AG08396 (cell line): ENCODE measurements around the gene IL1A.

Experiments used
- DNase-seq: peaks from one replicate; pipeline ENCODE4 v3.0.0; 2012; ENCODE audit warnings: low spot score, mixed read lengths

IL1A gene

GRCh38 chr2:112792419-112792818 is 8.1 kb upstream of the IL1A start:
- DNase-seq: no peak

- DNase-seq: no peak
Measured at GRCh38 chr2:112791693-112792230, 7.5 kb upstream of the IL1A start.

DNA sequence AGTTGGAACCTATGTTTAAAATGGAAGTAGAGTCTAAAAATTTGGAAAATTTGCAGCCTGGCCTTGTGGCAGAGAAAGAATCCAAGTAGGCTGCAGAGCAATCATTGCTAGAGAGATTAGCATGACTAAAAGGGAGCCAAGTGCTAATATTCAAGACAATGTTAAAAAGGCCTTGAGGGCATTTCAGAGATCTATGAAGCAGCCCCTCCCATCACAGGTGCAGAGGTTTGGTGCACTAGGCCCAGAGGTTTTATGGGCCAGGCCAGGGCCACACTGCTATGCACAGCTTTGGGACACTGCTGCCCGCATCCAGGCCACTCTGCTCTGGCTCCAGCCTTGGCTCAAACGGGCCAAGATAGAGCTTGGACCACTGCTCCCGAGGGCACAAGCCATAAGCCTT is 6.7 kb upstream of the IL1A start:
- no peak for DNase-seq

GRCh38 chr2:112790305-112790704 is 6.0 kb upstream of the IL1A start:
- no peak for DNase-seq

DNA sequence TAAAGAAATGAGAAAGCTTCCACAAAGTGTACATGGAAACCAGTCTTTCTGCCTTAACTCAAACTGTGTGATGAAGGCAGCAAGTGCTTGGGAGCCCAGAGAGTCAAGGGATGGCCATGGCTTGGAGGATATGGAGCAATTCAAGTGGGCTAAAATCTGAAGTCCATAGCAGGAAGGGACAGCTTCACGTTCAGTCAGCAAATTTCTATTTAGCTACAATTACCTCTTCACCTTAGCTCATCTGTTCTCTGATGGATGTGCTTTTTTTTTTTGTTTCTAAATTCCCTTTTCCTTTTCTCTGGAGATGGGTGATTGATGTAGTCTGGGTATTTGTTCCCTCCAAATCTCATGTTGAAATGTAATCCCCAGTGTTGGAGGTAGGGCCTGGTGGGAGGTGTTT is 4.9 kb upstream of the IL1A start:
- DNase-seq: no peak

- no peak for DNase-seq
Measured at GRCh38 chr2:112788653-112789052, 4.4 kb upstream of the IL1A start.

DNA sequence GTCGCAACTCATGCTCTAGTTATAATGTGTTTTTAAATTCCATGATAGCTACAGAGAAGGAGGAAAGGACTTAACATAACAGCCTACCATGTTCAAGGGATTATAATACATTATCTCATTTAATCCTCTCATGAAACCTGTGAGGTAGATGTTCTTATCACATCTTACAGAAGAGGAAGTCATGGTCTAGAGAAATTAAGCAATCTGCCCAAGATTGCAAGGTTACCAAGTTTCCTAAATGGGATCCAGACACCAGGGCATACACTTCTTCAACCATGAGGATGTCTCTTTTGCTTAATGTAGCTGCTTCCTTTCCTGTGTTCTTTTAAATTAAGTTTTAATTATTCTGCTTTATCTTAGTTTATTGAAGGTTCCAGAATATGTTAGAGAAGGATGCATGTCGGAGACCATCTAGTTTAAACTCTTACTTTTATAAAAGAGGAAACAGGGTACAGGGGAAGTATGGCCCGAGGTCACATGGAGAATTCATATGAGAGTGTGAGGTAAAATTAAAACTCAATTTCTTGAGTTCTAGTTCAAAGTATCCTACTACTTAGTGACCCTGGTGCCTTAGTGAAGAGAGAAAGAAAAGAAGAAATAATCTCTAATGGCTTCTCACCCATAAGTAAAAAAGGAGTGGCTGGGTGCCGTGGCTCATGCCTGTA is 3.6 kb upstream of the IL1A start:
- DNase-seq: no peak

DNA sequence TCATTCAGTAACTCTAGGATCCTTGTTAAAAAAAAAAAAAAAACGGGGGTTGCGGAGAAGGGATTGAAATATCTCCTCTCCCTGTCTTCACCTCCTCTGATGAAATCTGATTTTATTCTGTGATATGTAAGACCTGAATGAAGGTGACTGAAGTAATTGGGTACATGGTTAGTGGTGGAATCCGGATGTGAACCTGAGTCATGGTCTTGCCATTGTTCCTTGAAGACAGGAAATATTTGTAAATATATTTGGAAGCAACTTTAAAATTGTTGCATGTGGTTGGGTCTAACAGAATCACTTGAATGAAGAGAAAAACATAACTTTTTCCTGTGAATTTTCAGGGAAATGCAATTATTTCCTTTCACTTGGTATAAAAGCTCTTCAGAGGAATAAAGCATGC is 3.0 kb upstream of the IL1A start:
- no peak for DNase-seq

DNA sequence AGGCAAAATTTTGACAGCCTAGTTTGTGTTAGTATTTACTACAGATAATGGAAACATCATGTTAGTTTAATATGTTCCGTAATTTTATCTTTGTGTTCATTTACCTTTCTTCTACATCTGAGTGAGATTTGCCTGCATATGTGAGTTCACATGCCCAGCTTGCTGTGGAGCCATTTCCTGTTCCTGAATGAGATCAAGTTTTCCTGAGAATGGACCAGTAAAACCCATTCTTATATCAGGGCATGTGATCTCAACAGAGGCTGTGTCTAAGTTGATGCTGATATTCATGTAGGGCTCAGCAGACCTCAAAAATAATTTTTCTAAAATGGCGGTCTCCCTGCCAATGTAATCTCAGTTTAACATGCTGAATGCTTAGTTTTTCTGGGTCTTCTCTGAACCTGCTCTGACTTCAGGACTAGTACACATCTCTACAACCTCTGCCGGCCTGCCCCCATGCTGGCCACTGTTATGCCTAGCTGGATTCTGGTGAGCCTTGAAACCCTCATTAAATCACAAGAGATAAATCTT is 1.0 kb downstream of the IL1A start:
- DNase-seq: no peak

GRCh38 chr2:112782234-112782799 is 2.0 kb downstream of the IL1A start:
- DNase-seq: no peak

- DNase-seq: no peak
Measured at GRCh38 chr2:112779598-112779997, 4.7 kb downstream of the IL1A start.

DNA sequence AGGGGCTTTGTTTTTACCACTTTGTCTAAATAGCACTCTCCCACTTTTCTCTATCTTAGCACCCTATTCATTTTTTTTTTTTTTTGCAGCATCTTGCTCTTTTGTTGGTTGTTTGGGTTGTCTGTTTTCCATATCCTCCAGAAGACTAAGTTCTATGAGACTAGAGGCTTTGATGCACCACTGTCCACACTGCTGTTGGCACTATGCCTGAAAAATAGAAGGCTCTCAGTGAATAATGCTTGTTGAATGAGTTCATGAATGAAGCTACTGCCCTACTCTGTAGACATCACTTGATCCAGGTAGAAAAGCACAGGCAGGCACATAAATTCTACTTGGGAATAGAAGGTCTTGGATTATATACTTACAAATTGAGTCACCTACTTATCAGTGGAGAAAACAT is 7.3 kb downstream of the IL1A start:
- DNase-seq: no peak

DNA sequence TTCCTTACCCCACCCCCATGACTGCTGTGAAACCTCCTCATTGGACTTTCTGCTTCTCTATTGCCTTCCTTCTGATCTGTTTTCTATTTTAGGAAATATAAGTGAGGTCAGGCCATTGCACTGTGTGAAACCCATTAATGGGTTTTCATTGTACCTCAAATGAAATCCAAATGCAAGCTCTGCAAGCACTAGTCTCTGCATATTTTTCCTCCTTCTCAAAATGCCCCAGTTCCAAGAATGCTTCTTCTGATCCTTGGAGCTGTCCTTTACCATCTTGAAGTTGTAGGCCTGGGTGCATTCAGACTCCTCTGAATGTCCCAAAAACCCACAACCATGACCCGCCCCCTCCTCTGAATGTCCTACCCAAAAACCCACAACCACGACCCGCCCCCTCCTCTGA is 8.2 kb downstream of the IL1A start:
- DNase-seq: no peak

DNA sequence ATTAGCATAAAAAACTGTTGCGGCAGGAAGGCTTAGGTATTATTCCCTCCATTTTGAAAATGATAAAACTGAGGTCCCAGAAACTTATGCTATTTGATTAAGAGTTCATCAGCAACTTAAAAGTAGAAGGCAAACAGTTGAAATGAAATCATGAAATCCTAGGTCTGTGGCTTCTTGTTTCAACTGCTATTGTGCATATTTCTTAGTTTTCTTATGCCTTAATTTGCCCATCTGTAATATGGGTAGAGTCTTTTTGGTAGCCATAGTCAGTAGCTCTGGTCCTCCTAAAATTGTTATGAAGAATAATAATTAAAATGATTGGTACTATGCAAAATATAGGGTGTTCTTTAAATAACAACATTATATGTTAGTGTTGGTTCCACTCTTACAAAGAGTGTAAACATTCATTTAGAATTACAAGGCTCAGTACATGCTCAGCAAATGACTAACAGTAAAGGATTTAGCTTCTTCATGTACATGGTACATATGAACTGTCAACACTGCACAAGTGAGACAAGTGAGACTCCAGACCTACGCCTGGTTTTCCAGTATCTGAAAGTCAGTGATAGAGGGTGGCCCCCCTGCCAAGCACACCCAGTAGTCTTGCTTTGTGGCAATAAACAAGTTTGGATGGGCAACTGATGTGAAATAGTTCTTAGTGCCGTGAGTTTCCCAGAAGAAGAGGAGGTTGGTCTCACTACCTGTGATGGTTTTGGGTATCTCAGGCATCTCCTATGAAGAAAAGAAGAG is 9.6 kb downstream of the IL1A start:
- DNase-seq: no peak

DNA sequence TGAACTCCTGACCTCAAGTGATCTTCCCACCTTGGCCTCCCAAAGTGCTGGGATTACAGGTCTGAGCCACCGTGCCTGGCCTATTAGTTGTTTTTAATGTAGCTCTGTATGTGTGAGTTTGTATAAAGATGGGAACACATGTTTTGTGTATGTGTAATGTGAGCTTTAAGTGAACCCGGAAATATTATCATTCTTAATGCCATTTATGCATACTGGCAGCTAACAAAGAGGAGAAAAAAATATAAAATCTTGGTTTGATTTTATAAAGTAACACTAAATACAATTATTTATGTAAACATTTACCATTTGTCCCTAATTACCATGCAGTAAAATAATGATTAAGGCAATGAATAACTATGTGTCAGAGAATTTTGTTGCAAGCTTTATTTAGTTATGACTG is 10.7 kb downstream of the IL1A start:
- no peak for DNase-seq

DNA sequence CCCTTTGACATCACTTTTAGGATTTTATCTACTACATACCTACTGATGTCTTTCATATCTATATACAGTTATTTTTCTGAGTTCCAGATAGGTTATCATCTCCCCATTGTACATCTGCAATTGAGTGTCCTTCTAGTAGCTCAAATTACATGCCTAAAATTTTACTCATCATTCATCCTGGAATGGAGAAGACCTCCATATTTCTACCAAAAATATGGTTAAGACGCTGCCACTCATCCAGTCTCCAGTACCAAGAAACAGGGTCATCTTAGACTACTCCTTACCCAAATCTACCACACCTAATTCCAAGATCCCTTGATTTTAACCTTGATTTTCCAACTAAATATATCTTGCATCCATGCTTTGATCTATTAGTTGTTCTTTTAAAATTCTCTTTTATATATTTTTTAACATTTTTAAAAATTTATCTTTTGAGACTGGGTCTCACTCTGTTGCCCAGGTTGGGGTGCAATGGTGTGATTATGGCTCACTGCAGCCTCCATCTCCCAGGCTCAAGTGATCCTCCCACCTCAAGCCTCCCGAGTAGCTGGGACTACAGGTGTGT is 11.3 kb downstream of the IL1A start:
- DNase-seq: no peak

- DNase-seq: no peak
Measured at GRCh38 chr2:112772322-112772721, 12.0 kb downstream of the IL1A start.

DNA sequence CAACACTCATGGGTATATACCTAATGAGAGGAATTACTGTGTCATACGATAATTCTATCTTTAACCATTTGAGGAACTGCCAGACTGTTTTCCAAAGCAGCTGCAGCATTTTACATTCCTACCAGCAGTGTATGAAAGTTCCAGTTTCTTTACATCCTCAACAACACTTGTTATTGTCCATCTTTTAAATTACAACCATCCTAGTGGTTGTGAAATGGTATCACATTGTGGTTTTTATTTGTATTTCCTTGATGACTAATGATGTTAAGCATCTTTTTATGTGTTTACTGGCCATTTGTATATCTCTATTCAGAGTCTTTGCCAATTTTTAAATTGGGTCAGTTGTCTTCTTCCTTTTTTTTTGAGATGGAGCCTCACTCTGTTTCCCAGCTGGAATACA is 15.9 kb downstream of the IL1A start:
- DNase-seq: no peak

- no peak for DNase-seq
Measured at GRCh38 chr2:112767693-112768330, 16.5 kb downstream of the IL1A start.

- no peak for DNase-seq
Measured at GRCh38 chr2:112765251-112765650, 19.0 kb downstream of the IL1A start.

DNA sequence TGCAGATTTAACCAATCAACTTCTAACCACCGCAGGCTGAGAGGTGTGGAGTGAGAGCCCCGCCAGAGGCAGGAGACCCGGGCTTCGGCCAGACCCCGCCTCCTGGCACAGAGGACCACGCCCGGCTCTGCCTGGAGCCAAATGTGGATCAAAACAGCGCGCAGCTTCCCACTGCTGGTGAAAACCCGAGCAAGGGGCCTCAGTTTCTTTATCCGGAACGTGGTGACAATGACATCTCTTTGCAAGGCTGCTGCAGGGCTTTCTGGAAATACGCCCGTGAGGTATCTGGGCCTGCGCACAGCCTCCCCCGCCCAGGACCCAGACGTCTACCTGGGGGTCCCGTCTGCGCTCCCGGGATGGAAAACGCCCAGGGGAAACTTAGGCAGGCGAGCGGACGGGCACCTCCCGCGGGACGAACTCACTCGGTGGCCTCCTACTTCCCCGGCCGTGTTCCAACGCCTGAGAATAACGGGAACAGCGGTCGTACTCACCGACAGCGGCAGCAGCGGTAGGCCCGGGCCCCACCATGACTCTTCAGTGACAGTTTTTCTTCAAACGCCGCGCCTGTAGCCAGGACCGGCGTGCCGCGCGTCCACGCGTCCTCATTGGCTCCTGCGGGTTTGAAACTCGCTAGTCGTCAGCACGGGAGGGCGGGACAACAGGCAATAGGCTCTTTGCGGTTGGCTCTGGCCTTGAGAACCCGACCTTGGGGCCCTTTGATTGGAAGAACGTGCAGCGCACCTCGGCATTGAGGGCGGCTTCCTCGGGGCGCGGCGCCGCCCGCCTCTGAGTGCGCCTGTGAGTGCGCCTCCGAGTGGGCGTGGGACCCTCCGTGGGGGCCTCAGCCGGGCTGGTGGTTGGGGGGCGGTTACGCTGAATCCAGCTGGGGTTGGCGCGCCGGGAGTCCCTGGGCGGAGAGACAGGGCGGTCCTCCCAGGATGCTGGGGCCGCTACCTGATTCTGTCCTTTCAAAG is 19.9 kb downstream of the IL1A start, which contains the start of gene CKAP2L:
TSS of gene CKAP2L (minus strand) at position 539 of the 974 bp plus-strand sequence. CDS start at position 528, 11 bp downstream.
- peak; percentile 97 for DNase-seq
